ENCODE results near the gene PLXNB3.

PLXNB3 gene

DNA sequence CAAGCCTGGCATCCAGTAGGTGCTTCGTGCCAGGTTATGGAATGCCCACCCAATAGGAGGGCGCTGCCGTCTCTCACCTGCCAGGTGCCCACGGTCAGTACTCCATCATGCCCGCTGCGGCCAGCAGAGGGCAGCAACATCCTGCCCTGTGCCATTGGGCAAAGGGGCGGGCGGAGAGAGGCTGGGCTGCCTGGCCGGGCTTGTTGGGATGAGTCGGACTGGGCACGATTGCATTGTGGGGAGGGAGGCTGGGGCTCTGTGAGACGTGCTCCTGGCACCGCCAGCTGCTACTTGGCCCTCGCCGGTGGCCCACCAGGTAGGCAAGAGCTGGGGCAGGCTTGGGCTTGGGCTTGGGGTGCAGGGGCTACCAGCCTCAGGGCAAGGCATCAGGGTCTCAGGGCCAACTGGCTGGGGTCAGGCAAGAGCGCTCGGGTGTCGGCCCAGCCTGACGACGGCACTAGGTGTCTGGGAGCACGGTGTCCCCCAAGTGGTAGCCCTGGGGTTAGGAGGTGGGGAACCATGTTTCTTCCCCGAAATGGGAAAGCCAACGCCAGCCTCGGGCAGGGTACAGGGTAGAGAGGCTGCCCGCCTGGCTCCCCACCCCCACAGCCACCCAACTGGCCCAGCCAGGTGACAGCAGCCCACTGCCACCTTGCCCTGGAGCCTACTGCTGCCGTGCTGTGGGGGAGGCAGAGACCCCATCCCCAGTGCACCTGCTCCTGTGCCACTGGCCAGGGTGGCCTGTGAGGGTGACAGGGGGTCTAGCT is at the start of gene PLXNB3:
TSS of gene PLXNB3 (plus strand) at position 261 of the 767 bp plus-strand sequence. CDS start 1,287 bp downstream, outside the sequence.
- no peaks in the 10 kb centered on the region for H3K4me1 ChIP-seq (ENCODE audit: control insufficient read depth, insufficient read depth, low read length)
- H3K36me3 ChIP-seq (ENCODE audit: control insufficient read depth, insufficient read depth, low read length), result no peaks in the 10 kb centered on the region
- no peak within 1 kb of the TSS for H3K4me3 ChIP-seq (ENCODE audit: low read depth, low read length)
- H3K9me3 ChIP-seq (ENCODE audit: control insufficient read depth, insufficient read depth, low read length), result peaks cover 19% of the 10 kb centered on the region; the same call in 1 of the 2 replicates
- H3K27me3 ChIP-seq (ENCODE audit: control insufficient read depth, insufficient read depth, low read length), result no peaks in the 10 kb centered on the region
- no peak within 1 kb of the TSS for H3K27ac ChIP-seq (ENCODE audit: low read depth, low read length)
- no peak within 1 kb of the TSS for H3K9ac ChIP-seq (ENCODE audit: low read depth, low read length)

DNA sequence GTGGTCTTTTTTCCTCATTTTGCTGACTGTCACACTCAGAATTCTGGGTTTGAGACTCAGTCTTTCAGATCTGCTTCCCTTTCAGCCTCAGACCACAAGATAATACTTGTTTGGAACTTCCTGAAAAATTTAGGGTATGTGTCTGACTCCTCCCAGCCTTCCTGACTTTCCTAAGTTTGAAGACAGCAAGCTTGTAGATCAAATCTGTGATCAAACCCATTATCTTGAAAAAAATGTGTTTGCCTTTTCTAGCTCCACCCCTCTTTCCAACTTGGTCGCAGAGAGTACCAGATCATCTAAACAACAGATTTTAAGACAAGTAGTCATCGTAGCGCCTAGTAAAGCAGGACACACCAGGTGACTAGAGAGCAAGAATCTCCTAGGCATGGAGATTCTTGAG is 49.8 kb upstream of the PLXNB3 start:
- H3K27ac ChIP-seq (ENCODE audit: low read depth, low read length), result no peak overlapping the region
- H3K4me1 ChIP-seq (ENCODE audit: control insufficient read depth, insufficient read depth, low read length), result no peaks in the 10 kb centered on the region
- peaks cover 33% of the 10 kb centered on the region for H3K9me3 ChIP-seq (ENCODE audit: control insufficient read depth, insufficient read depth, low read length)
- no peak overlapping the region for H3K9ac ChIP-seq (ENCODE audit: low read depth, low read length)
- H3K36me3 ChIP-seq (ENCODE audit: control insufficient read depth, insufficient read depth, low read length), result peaks cover 49% of the 10 kb centered on the region
- no peaks in the 10 kb centered on the region for H3K27me3 ChIP-seq (ENCODE audit: control insufficient read depth, insufficient read depth, low read length)
- H3K4me3 ChIP-seq (ENCODE audit: low read depth, low read length), result no peak overlapping the region

DNA sequence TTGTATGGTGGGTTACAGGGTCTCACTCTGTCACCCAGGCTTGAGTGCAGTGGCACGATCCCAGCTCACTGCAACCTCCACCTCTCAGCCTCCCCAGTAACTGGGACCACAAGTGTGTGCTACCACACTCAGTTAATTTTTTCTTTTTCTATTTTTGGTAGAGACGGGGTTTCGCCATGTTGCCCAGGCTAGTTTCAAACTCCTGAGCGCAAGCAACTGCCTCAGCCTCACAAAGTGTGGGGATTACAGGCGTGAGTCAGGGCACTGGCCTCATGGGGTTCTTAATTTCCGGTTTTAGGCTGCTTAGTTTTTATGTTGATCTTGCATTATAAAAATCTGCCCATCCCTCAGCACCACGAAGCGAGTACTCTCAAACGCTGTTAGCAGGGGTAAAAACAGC is 46.6 kb upstream of the PLXNB3 start:
- Histone ChIP-seq H3K36me3 (ENCODE audit: control insufficient read depth, insufficient read depth, low read length) (peaks cover 66% of the 10 kb centered on the region), H3K27me3 (ENCODE audit: control insufficient read depth, insufficient read depth, low read length) (no peaks in the 10 kb centered on the region), H3K4me3 (ENCODE audit: low read depth, low read length) (no peak overlapping the region), H3K4me1 (ENCODE audit: control insufficient read depth, insufficient read depth, low read length) (no peaks in the 10 kb centered on the region), H3K27ac (ENCODE audit: low read depth, low read length) (no peak overlapping the region), H3K9me3 (ENCODE audit: control insufficient read depth, insufficient read depth, low read length) (peaks cover 42% of the 10 kb centered on the region), H3K9ac (ENCODE audit: low read depth, low read length) (no peak overlapping the region)

DNA sequence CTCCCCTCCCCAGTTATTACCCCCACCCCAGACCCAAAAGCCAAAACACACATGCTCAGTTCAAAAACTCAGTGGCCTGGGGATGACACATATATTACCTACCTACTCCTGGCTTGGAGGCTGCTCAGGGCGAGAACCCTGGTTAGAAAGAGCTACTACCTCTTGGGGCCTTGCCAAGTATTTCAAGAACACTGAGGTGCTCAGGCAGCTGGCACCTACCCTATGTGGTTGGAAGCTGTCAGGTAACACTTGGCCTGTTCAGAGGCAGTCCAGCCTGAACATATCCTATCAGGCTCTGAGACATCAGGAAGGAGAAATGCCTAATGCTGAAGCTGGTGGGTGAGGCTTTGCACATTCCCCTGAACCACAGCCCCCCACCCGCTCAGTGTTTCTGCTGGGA is 44.8 kb upstream of the PLXNB3 start:
- Histone ChIP-seq H3K9ac (ENCODE audit: low read depth, low read length) (no peak overlapping the region), H3K27me3 (ENCODE audit: control insufficient read depth, insufficient read depth, low read length) (no peaks in the 10 kb centered on the region), H3K9me3 (ENCODE audit: control insufficient read depth, insufficient read depth, low read length) (peaks cover 44% of the 10 kb centered on the region), H3K4me3 (ENCODE audit: low read depth, low read length) (no peak overlapping the region), H3K4me1 (ENCODE audit: control insufficient read depth, insufficient read depth, low read length) (no peaks in the 10 kb centered on the region), H3K27ac (ENCODE audit: low read depth, low read length) (no peak overlapping the region), H3K36me3 (ENCODE audit: control insufficient read depth, insufficient read depth, low read length) (peaks cover 60% of the 10 kb centered on the region)

DNA sequence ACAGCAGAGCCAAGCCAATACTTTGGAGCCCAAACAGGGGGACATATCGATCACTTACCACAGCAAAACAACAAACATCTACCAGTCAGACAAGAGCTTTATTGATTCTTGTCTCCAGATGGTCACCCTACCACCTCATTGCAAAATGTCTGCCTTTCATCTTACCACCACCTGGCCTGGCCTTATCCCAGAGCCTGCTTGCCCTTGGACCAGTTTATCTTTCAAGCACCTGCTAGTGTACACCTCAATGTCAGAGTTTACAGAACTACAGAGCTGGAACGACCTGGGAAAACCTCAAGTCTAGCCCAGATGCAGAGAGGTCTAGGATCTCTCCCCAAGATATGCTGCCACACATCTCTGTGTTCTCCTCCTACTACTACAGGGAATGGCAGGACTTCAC is 44.3 kb upstream of the PLXNB3 start:
- Histone ChIP-seq H3K4me3 (ENCODE audit: low read depth, low read length) (no peak overlapping the region), H3K4me1 (ENCODE audit: control insufficient read depth, insufficient read depth, low read length) (no peaks in the 10 kb centered on the region), H3K9me3 (ENCODE audit: control insufficient read depth, insufficient read depth, low read length) (peaks cover 40% of the 10 kb centered on the region), H3K27me3 (ENCODE audit: control insufficient read depth, insufficient read depth, low read length) (no peaks in the 10 kb centered on the region), H3K27ac (ENCODE audit: low read depth, low read length) (no peak overlapping the region), H3K9ac (ENCODE audit: low read depth, low read length) (no peak overlapping the region), H3K36me3 (ENCODE audit: control insufficient read depth, insufficient read depth, low read length) (peaks cover 55% of the 10 kb centered on the region)

DNA sequence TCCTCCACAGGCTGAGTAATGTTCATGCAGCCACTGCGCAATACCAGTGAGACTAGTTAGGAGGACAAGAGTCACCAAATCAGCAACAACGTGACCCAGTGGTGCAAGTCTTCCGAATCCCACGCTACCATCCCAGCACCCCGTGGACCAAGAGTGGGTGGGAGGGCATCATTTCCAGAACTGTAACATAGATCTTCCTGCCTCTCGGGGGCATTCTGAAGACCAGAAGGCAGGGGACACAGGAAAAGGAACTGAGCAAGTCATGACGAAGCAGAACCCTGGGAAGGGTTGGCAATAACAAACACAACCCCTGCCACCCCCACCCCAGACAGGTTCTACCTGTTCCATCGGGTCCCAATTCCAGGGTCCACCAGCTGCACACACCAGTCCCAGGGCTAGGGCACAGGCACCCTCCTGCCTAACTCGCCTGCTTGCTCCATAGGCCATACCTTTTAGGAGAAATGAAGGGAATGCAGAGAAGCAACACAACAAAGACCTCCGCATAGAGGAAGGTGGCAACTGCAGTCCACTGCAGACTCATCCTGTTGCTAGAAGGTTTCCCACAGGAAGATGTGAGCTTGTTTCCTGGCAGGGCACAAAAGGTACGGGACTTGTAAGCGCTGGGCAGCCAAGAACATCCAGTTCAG is 41.2 kb upstream of the PLXNB3 start:
- H3K9ac ChIP-seq (ENCODE audit: low read depth, low read length), result peak overlapping the region; percentile 22; the same call in 1 of the 2 replicates
- no peaks in the 10 kb centered on the region for H3K27me3 ChIP-seq (ENCODE audit: control insufficient read depth, insufficient read depth, low read length)
- peak overlapping the region; percentile 82 for H3K27ac ChIP-seq (ENCODE audit: low read depth, low read length)
- H3K9me3 ChIP-seq (ENCODE audit: control insufficient read depth, insufficient read depth, low read length), result peaks cover 37% of the 10 kb centered on the region
- peaks cover 11% of the 10 kb centered on the region for H3K4me1 ChIP-seq (ENCODE audit: control insufficient read depth, insufficient read depth, low read length)
- H3K4me3 ChIP-seq (ENCODE audit: low read depth, low read length), result peak overlapping the region; percentile 78
- peaks cover 36% of the 10 kb centered on the region for H3K36me3 ChIP-seq (ENCODE audit: control insufficient read depth, insufficient read depth, low read length)

DNA sequence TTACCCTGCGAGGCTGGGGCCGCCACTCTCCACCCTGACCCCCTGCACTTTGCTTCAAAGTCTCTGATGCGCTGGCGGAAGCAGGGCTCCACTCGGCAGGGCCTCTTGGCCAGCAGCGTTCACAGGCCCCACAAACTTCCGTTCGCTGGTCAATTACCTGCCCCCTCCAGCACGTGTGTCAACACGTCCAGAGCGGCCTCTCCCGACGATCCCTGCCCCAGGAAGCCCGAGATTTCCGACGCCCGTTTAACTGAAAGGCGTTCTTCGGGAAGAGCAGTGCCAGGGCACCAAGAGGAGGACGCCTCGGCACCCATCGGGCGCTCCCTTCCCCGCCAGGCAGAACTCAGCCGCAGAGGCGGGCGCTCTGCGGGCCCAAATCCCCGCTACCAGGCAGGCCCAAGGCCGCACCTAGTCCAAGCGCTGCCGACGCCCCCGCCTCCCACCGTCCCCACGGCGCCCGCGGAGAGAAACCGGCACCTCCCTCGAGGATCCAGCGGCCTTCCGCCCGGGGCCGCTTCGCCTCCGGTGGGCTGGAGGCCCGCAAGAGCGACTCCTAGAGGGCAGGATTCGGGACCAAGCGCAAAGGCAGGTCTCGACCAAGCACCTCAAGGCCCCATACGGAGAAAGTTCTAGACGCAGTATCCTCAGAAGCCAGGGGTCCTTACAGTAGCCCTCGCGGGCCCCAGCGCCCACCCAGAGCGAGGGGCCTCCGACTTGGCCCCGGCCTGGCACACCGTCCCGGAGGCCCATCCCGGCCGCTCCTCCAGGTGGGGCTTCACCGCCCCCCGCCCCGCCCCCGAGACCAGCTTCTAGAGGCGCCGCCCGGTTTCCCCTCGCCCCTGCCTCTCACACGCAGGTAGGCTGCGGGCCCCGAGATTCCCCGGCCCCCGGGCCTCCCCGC is 40.4 kb upstream of the PLXNB3 start:
- Histone ChIP-seq H3K4me3 (ENCODE audit: low read depth, low read length) (peak overlapping the region; percentile 78), H3K4me1 (ENCODE audit: control insufficient read depth, insufficient read depth, low read length) (peaks cover 11% of the 10 kb centered on the region), H3K9me3 (ENCODE audit: control insufficient read depth, insufficient read depth, low read length) (peaks cover 44% of the 10 kb centered on the region), H3K36me3 (ENCODE audit: control insufficient read depth, insufficient read depth, low read length) (peaks cover 32% of the 10 kb centered on the region), H3K9ac (ENCODE audit: low read depth, low read length) (peak overlapping the region; percentile 22), H3K27ac (ENCODE audit: low read depth, low read length) (peak overlapping the region; percentile 82), H3K27me3 (ENCODE audit: control insufficient read depth, insufficient read depth, low read length) (no peaks in the 10 kb centered on the region)

DNA sequence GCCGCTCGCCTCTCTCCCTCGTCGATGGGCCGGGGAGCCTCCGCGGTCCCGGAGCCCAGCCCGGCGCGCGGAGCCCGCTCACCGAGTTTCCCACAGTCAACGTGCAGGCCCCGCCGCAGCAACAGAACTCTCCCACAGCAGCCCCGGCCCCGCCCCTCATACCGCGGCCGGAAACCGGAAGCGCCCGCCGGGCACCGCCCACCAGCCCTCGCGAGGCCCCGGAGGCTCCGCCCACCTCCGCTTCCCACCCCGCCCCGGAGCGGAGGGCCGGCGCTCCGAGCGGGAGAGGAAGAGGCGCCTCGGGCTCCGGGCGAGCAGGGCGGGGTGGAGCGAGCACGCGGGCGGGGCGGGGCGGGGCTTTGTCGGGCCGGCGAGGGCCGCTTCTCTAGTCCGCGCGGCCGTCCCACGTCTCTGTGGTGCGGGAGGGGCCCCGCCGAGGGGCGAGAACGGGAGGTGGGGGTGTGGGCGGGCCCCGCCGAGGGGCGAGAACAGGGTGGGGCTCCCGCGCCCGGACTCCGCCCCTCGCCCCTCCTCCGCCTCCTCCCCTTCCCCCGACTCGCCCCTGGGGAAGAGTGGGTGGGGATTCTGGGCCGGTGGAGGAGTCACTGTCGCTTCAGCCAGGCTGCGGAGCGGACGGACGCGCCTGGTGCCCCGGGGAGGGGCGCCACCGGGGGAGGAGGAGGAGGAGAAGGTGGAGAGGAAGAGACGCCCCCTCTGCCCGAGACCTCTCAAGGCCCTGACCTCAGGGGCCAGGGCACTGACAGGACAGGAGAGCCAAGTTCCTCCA is 39.6 kb upstream of the PLXNB3 start, which contains the start of the genes ABCD1 and BCAP31:
TSS of gene ABCD1 (plus strand) at position 605 of the 787 bp plus-strand sequence. CDS start 411 bp downstream, outside the sequence.
TSS of gene BCAP31 (minus strand) at position 136 of the 787 bp plus-strand sequence. CDS start 1,143 bp downstream, outside the sequence.
- Histone ChIP-seq H3K9me3 (ENCODE audit: control insufficient read depth, insufficient read depth, low read length) (peaks cover 36% of the 10 kb centered on the region), H3K4me1 (ENCODE audit: control insufficient read depth, insufficient read depth, low read length) (peaks cover 11% of the 10 kb centered on the region), H3K27ac (ENCODE audit: low read depth, low read length) (peak within 1 kb of the TSS; percentile 82), H3K4me3 (ENCODE audit: low read depth, low read length) (peak within 1 kb of the TSS; percentile 78), H3K36me3 (ENCODE audit: control insufficient read depth, insufficient read depth, low read length) (peaks cover 24% of the 10 kb centered on the region), H3K27me3 (ENCODE audit: control insufficient read depth, insufficient read depth, low read length) (no peaks in the 10 kb centered on the region), H3K9ac (ENCODE audit: low read depth, low read length) (peak within 1 kb of the TSS; percentile 22)

DNA sequence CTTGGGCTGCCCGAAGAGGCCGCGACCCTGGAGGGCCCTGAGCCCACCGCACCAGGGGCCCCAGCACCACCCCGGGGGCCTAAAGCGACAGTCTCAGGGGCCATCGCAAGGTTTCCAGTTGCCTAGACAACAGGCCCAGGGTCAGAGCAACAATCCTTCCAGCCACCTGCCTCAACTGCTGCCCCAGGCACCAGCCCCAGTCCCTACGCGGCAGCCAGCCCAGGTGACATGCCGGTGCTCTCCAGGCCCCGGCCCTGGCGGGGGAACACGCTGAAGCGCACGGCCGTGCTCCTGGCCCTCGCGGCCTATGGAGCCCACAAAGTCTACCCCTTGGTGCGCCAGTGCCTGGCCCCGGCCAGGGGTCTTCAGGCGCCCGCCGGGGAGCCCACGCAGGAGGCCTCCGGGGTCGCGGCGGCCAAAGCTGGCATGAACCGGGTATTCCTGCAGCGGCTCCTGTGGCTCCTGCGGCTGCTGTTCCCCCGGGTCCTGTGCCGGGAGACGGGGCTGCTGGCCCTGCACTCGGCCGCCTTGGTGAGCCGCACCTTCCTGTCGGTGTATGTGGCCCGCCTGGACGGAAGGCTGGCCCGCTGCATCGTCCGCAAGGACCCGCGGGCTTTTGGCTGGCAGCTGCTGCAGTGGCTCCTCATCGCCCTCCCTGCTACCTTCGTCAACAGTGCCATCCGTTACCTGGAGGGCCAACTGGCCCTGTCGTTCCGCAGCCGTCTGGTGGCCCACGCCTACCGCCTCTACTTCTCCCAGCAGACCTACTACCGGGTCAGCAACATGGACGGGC is 38.8 kb upstream of the PLXNB3 start:
- Histone ChIP-seq H3K4me1 (ENCODE audit: control insufficient read depth, insufficient read depth, low read length) (peaks cover 11% of the 10 kb centered on the region), H3K4me3 (ENCODE audit: low read depth, low read length) (peak overlapping the region; percentile 78), H3K36me3 (ENCODE audit: control insufficient read depth, insufficient read depth, low read length) (peaks cover 16% of the 10 kb centered on the region), H3K9me3 (ENCODE audit: control insufficient read depth, insufficient read depth, low read length) (peaks cover 29% of the 10 kb centered on the region), H3K27ac (ENCODE audit: low read depth, low read length) (no peak overlapping the region), H3K27me3 (ENCODE audit: control insufficient read depth, insufficient read depth, low read length) (no peaks in the 10 kb centered on the region), H3K9ac (ENCODE audit: low read depth, low read length) (no peak overlapping the region)
